RPMI7951 (cell line): ENCODE results near the gene STIM2. TPM values are rescaled to one million over a fixed set of nuclear protein-coding genes. Genes with fewer than 3 reads are reported as not detected.
A peak's percentile ranks its signal among the peaks of the same experiment; 100 is the strongest.
"Not testable (repeated sequence)": the region's sequence is repeated elsewhere in the genome, so short reads cannot be mapped to it uniquely, and the experiment has no call there.

ENCODE experiments used
- DNase-seq: peaks from one replicate; pipeline ENCODE4 v3.0.0-alpha.2; 2012; ENCODE audit warnings: low read depth
- total RNA-seq: library from RNA; depleted of rRNA; stranded (reverse); fragments of >200 nt; shearing (Covaris generic); gene quantifications from 2 replicates; pipeline ENCODE4 v1.2.3, GENCODE V29; 2014

Gene STIM2
- total RNA-seq, 1 experiment from 2014 or later: 22.5 TPM

DNA sequence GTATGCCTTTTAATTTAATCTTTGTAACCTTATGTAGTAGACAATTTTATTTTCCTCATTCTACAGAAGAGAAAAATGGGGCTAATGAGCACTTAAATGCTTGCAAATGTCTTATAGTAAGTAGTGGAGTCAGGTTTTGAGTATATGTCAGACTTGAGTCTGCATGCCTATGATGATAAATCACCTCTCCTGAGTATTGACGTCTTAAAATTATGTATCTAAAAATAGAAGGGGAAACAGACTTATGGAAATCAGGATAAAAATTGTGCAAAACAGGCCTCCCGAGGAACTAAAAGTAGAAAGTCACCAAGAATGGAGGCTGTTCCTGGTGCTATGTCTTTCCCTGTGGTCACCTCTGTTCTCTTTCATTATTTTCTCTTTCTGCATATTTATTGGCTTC is 92.7 kb downstream of the STIM2 start:
- no peak for DNase-seq

DNA sequence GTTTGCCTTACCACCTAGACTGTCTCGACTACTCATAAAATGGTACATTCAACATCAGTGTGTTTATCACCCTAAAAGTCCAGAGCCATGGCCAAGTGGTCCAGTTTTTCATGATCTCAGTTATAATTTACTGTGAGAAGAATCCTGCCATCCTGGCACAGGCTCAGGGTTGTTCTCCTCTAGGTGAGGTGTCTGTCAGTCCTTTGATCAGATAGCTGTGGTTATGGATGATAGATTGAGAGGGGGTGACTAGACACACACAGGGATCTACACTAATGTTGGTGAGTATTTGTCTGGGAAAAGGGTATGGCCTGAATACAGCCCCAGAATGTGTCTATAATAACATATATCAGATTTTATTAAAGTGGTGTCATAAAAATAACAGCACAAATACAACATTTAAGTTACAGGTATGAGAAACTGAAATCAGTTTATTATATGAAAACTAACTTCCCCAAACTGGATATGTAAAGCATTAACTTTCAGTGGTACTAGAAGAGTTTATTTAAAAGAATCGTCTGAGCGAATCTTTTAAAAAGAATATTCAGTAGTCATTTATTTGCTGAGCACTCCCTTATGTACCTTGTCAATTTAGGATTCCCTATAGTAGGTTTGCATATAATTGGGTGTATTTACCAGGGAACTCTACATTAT is 93.3 kb downstream of the STIM2 start:
- no peak for DNase-seq

DNA sequence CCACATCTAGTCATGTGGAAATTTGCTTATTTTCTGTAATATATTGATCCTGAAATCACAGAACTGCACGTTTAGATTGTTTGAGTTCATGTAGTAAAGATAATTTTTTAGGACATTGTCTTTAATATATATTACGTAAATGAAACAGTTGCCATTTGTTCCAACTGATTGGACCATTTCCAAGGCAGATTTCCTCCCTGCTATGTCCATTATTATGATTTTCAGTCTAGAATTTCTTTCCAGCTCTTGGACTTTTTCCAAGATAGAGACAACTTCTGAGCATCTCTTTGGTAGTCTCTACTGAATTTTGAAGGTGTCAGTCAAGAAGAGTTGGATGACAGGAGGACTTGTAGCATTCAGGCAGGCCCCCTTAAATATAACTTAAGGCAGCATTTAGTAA is 94.6 kb downstream of the STIM2 start:
- no peak for DNase-seq

DNA sequence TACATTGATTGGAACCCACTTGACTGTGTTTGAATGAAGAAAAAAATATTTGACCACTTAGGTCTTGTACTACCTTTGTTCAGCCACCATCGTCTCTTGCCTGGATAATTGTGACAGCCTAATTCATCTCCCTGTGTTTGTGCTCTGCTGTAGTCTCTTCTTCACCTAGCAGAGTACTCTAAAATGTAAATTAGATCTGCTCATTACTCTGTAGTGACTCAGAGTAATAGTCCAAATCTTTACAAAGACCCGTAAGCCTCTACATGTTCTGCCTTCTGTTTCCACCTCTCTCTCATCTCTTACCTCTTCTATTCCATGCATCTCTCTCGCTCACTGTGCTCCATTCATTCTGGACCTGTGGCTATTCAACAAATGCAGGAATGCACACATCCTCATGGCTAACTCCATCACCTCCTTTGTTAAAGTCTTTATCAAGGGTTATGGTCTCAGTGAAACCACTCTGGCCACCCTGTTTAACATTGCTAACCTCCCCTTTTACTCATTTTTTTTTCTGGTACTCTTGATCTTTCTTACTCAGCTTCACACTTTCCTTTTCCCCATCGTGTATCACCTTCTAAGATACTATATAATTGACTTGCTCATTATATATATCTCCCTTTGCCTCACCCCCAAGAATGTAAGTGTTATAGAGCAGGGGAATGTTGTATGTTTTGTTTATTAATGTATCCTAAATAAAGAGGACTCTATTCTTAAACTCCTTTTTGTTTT is 98.4 kb downstream of the STIM2 start:
- no peak for DNase-seq

DNA sequence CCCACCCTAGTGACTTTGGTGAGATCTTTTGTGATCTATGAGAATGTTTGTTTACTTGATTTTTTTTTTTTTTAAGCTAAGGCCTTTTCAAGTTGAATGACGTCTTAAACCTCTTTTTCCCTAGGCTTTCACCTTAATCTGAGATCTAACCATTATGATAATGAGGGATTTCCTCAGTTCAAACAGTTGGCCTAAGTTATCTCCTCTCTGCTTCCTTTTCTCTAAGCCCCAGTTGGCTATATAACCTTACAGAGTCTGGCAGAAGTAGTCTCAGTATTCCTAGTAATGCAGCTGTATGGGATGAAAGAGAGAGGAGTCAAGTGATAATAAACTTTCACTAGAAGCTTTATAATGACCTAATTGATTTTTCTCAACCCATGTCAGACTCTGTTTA is 99.0 kb downstream of the STIM2 start:
- DNase-seq: no peak

DNA sequence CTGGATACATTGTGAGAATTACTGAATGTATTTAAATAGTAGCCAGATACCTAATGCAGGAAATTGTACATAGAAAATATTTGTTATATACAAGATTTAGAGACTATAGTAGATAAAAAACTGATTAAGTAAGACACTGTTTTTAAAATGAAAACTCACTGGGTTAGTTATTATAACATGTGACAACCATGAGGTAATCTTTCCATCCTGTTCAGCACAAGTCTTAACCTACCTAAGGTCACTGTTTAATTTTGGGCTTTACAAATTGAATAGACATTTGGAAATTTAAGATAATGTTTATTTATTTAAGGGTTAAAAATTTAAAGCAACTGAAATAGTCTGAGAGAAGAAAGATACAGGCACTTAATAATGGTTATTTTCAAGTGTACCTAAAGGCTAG is 102.1 kb downstream of the STIM2 start:
- DNase-seq: no peak

DNA sequence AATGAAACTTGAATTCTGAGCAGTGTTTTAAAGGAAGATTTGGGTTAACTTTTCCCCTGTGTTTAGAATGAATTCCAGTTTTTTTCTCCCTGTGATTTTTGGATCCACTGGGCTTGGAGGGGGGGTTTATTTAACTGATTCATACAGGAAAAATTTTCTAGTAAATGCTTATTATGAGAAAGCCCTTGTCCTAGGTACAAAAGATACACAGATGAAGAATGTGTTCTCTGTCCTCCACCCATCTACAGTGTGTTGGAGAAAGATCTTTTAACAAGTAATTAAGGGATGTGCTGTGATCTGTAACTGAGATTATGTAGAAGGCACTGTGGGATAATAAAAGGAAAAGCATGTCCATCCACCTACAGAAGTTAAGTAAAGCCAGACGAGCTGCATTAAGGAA is 103.9 kb downstream of the STIM2 start:
- peak; percentile 3 for DNase-seq

DNA sequence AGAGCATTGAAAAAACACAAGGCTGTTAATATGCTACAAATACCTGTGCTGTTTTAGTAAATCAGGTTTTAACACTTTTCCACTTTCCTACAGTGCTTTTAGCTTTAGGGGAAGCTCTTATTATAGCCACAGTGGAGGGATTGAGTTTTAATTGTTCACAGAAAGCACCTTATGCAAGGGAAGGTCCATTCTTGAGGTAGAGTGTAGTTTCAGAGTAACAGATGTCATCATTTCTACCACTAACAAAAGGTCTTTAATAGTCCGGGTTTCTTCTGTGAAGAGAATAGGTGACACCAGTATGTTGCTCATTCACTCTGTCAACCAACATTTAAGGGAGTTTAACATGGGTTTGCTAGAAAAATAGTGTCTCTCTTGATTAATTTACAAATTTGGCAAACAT is 104.4 kb downstream of the STIM2 start:
- DNase-seq: no peak

DNA sequence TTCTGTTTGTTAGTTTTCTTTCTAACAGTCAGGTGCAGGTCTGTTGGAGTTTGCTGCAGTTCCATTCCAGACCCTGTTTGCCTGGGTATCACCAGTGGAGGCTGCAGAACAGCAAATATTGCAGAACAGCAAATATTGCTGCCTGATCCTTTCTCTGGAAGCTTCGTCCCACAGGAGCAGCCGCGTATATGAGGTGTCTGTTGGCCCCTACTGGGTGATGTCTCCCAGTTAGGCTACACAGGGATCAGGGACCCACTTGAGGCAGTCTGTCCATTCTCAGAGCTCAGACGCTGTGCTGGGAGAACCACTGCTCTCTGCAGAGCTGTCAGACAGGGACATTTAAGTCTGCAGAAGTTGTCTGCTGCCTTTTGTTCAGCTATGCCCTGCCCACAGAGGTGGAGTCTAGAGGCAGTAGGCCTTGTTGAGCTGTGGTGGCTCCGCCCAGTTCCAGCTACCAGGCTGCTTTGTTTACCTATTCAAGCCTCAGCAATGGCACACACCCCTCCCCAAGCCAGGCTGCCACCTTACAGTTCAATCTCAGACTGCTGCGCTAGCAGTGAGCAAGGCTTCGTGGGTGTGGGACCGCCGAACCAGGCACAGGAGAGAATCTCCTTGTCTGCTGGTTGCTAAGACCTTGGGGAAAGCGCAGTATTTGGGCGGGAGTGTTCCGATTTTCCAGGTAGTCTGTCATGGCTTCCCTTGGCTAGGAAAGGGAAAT is 115.0 kb downstream of the STIM2 start:
- not testable (repeated sequence) for DNase-seq

DNA sequence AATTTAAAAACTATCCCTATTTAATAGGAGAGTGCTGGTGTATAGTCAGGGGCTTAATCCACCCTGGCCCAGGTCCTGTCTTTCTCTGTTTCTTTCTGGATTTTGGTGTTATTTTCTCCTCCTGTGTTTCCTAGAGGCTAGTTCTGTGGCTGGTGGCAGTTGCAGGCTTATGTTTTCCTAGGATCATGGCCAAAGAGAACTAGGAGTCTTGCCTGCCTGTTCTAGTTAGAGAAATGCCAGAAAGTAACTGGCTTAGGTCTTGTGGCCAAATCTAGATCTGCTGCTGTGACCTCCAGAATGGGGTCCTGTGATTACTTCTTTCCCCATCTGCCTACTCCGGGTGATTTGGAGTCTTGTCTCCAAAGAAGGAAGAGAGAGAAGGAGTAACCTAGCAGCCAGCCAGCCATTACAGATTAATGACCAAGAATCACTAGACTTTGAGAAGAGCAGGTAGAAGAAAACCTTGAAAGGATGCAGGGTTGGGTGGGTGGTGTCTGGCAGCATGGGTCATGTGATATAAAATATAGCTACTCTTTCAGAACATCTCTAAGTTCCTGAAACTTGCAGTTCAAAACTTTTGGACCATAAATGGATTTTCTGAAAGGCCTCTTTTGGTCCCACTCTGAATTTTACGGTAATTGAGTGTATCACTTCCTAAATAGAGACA is 117.9 kb downstream of the STIM2 start:
- DNase-seq: no peak

DNA sequence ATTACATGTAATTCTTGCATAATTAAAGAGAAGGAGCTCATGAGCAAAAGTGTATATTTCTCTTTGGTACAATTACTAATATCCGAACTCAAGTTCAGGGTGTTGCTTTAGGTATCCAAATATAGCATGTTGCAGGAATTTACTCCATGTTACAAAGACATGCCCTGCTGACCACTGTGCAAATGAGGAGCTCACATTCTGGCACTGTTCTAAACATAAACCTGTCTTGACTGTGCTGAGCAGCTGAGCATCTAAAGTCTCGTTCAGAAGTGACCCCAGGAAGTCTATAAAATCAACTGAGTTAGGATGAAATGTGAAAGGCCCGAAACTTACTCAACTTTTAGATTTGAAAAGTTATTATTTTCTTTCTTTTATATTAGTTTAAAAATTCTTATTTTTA is 124.3 kb downstream of the STIM2 start:
- no peak for DNase-seq

DNA sequence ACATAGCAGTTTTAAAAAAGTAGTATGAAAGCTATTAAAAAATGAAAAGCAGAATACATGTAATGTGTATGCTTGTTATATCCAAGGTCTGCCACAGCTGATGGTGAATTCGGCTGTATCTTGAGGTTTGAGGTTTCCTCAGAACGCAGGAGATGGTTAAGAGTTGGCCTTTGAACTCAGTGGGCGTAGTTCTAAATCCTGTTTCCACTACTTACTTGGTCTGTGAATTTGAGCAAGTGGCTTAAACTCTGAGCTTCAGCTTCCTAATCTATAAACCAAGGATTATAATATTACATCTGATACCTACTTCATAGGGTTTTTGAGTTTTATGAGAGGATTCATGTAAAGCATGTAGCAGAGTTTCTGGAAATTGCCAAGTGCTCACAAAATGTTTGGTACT is 125.2 kb downstream of the STIM2 start:
- no peak for DNase-seq

DNA sequence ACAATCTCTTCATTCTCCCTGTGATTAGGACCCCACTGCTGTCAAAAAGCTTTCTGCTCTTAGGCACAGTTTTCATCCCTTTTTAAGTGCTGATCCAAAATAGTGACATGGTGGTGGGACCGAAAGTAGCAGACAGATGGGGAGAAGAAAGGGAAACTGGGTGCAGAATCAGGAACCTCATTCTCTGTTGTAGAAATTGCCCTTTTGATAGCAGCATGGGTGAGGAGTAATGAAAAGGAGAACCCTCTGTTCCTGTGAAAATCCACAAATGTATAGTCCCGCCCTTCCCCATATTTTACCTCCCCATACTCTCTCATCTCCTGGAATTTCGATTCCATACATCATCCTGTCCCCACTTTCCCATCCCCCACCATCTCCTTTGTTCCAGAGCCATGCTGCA is 126.5 kb downstream of the STIM2 start:
- DNase-seq: no peak

DNA sequence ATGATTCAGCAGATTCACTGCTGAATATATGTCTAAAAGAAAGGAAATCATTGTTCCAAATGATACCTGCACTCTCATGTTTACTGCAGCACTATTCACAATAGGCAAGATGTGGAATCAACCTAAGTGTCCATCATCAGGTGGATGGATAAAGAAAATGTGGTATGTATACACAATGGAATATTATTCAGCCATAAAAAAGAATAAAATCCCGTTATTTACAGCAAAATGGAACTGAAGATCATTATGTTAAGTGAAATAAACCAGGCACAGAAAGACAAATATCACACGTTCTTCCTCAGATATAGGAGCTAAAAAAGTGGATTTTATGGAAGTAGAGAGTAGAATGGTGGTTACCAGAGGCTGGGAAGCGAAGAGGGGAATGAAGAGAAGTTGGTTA is 130.4 kb downstream of the STIM2 start:
- DNase-seq: no peak

DNA sequence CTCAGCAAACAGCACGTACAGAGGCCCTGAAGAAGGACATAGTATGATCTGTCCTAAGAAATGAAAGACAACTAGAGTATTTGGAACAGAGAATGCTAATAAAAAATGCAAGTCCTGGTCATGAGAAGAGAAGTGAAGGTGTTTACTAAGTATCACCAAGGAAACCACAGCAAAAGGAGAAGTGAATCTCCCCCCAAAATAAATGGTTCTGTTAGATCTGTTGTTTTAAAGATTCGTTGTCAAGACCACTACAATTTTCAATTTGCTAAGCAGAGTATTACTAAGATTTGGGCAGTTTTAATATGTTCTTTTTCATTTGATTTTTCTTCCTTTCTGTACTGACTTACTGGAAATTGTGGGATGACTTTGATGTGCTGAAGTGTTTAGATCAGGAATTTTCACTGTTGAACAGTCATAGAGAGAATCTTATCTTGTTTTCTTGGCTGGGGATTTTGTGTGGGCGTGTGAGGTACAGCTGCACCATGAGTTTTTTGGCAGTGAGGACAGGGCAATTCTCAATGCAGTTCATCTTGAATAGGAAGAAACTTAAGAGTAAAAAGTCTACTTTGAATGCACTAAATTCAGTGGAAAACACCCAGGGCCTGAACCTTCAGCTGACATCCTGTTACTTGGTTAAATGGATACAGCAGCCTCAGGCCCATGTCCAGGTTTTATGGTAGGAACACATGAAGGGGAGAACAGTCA is 132.2 kb downstream of the STIM2 start:
- peak; percentile 60 for DNase-seq

DNA sequence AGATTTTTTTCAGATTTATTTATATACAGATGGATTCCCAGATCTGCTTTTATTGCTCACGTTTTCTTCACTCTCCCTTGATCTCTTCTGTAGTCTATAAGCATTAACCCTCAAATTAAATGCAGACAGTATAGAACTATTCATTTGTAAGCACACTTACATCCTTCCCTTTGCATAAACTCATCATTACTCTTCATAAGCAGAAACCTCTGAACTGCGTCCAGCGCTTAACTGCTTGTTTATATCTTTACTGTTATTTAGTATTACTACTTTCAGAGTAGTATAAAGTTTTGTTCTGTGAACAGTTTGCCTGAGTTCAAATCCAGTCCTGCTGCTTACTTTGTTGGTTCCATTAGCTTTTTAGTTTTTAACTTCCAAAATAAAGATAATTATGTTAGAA is 132.9 kb downstream of the STIM2 start:
- DNase-seq: no peak

DNA sequence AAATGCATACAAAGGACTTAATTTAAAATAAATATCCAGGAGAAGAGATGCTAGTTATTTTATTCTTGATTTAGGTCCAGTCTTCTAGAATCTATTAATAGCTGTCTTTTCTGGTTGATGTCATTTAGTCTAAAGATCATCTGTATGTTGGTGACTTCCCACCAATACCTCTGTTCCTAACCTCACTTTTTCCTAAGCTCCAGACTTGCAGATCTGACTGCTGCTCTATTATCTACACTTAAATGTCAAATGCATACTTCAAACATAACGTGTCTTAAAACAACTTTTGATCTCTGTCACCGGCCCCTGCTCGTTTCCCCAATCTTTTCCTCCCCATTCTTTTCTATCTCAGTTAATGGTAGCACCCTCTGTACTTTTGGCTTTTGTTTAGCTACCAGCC is 133.3 kb downstream of the STIM2 start:
- DNase-seq: no peak

DNA sequence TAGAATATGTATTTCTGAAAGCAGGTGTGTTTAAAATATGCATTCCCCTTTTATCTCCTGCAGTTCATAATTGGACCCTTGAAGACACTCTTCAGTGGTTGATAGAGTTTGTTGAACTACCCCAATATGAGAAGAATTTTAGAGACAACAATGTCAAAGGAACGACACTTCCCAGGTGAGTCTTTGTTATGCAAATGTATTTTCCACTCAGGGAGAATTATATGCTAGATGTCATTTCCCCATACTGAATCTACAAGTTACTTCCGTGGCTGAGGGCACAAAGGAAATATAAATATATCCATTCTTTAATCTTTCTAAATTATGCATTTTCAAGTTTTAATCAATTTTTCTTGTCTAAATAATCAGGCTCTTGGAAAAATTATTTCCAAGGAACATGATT is 134.7 kb downstream of the STIM2 start:
- no peak for DNase-seq

DNA sequence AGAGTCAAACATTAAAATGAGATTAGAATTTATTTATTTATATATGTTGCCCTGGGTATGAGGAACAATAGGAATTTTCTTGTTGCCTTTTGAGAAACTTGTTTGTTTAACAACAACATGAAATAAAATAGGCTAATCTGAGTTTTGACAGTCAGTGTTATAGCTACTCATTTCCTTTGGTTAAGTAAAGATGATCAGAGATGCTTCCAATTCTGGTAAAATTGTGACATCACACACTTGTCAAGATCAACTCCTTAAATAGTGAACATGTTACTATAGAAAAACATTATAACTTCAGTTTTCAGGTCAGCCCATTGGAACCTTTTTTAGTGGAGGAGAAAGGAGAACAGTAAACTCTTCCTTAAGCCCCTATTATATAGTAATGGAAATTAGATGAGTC is 136.1 kb downstream of the STIM2 start:
- no peak for DNase-seq

DNA sequence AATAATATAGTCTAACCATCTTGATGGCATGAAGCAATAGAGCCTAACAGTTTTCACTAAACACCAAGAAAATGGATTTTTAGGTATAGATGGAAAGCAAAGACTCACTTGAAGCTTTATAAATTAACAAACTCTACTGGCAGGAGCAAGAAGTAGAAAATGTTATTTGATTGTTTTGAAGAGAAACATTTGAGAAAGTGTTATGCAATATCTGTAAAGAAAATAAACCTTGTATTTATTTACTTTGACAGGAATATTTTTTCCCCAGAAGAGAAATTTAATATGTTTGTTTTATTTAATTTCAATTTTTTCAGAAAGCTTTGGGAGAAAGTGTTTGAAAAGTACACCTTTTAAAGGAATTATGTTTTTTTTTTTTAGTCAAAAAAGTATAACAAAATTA is 139.0 kb downstream of the STIM2 start:
- no peak for DNase-seq

DNA sequence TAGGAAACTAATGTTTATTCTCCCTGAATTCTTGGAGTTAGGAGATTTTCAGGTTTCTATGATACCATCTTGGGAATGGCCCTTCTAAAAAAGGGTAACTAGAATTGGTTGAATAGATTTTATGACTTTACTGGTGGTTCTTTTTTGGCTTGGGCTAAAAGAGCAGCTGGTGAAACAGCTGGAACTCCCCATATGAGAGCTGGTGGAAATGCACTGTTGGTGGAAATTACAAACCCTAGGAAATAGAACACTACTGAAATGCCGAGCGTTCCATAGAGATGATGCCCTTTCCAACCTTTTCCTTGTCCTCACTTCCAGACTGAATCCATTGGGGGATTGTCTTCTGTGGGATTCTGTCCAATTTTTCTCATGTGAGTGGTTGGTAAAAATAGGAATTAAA is 139.5 kb downstream of the STIM2 start:
- no peak for DNase-seq

DNA sequence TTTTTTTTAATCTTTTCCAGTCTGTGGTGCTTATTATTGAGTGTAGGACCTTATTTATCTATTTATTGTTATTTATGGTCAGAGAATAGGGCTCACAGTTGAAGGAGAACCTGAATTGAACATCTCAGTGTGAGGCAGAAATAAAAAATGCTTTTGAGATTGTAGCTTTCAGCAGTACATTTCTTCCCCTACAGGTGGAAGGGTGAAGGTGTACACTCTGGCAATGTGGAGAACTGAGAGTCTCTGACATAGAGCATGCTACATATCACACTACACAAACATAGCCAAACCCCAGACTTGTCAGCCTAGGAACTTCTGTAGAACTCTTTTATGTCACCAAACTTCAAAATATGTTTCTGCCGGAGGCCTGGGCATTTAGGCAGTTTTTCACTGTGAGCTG is 140.2 kb downstream of the STIM2 start:
- DNase-seq: no peak
